SK-N-SH (cell line): ENCODE results near the gene CATSPER4.

Experiments used
- CTCF ChIP-seq: fragments of 200-600 bp; sonication (generic); IDR thresholded peaks from 2 replicates; pipeline ENCODE4 v1.6.1; 2017; ENCODE audit warnings: antibody characterized with exemption, mild to moderate bottlenecking, moderate library complexity
- JUND ChIP-seq: IDR thresholded peaks from 2 replicates; pipeline ENCODE4 v1.4.0; 2012
- PBX3 ChIP-seq: IDR thresholded peaks from 2 replicates; pipeline ENCODE4; 2012

DNA sequence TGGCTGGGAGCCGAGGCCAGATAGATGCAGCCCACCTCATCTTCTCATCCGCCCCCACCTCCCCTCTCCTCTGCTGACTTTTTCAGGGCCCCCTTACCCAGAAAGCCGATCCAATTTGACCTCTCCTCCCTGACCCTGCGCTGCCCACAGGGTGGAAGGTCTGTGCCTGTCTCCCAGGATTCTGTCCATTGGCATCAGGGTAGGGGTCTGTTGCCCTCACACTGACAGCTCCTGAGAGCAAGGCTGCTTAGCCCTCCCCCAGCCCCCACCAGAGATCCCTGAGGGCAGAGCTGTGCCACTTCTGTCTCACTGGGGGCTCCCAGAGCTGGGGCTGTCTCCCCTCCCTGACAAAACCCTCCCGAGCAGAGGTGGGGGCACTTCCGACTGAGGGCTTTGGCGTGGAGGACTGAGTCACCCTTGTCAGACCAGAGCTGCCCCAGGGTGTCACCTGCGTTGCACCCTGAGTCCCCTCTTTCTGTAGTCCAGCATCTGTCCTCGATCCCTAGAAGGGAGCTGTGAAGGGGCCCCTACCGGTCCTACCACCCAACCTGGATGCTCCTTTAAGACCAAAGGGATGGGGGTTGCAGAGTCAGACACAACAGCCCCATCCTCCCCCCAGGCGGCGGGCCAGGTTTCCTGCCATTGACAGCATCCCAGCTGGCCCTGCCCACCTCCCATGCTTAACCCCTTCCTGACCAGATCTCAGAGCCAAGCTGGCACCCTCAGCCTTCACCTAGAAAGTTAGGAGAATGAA is 33.9 kb upstream of the CATSPER4 start:
- TF ChIP-seq CTCF (no peak), PBX3 (no peak), JUND (no peak)
